ENCODE data around the gene DNAJC18. TPM values are rescaled to one million over a fixed set of nuclear protein-coding genes. Genes with fewer than 3 reads are reported as not detected.
"Not testable (repeated sequence)": the region's sequence is repeated elsewhere in the genome, so short reads cannot be mapped to it uniquely, and the experiment has no call there.

Gene DNAJC18
- polyA plus RNA-seq, 1 donor from 2014 or later, result 5.1 TPM

DNA sequence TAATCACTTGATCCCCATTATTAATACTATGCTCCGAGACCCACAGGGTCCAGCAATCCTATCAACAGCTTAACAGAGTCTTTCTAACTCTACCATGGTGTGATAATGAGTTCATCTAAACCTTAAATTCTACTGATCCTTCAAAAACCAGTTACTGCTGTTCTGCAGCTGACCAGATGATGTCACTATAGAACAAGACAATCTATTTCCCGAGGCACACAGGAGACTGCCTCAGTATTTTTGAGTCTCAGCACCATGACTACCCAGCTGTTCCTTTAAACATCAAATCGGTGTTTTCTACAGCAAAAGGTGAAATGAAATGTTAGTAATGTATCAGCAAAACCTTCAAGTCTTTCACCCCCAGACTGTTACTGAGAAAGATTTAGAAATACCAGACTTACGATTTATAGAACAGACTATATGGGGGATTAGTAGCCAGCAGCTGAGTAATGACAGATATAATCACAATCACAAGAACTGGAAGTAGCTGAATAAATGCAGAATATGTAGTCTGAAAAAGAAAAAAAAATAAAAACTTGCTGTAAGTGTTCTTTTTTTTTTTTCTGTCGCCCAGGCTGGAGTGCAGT is 16.9 kb downstream of the DNAJC18 start:
- peaks cover 9% of the 10 kb centered on the region for H3K36me3 Mint-ChIP-seq
- H3K9me3 Mint-ChIP-seq, result no peaks in the 10 kb centered on the region
- H3K4me1 Mint-ChIP-seq, result peaks cover 3 to 4% (median 3%) of the 10 kb centered on the region in 3 donors
- no peak overlapping the region for H3K27ac Mint-ChIP-seq
- H3K4me3 Mint-ChIP-seq, result no peak overlapping the region
- H3K27me3 Mint-ChIP-seq, result no peaks in the 10 kb centered on the region

DNA sequence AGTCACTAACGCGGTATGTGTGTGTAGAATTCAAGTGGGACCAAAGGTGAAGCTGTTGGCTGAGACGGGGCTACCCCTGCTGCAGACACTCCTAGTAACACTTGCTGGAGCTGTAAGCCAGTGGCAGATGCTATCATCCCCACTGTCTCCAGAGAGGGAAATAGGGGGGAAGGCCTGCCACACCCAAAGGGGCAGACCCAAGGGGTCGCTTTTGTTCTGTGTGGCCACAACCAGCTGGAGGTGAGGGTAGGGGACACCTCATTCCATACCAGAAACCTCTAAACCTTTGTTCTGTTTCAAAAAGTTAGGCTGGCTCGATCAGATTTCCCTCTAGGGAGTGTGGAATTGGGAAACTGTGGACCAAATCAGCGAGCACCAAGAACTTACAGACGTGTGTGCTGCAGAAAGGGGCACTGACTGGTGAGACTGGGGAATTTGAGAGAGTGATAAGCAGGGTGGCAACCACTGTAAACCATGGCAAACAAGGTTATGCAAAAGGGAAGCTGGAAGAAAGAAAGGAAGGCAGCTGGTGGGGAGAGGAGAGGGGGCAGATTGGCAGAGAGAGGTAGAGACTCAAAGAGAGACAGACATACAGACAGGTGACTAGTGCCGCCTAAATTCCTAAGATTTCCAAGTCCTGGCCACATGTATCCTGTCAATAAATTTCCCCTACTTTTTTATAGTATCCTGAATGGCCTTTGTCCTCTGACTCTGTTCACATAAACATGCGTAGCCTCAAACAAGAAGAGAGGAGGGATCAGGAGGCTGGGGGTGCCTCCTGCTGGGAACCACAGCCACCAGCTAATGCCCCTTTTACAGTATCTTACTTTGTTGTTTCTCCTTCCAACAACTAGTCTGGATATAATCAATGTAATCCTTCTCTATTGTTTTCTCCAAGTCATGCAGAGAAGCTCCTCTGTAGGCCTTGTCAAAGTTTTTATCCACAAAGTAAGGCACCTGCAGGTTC is 19.8 kb downstream of the DNAJC18 start:
- H3K27ac Mint-ChIP-seq, result no peak overlapping the region
- peaks cover 3 to 4% (median 3%) of the 10 kb centered on the region in 3 donors for H3K4me1 Mint-ChIP-seq
- H3K9me3 Mint-ChIP-seq, result no peaks in the 10 kb centered on the region
- H3K36me3 Mint-ChIP-seq, result peaks cover 6% of the 10 kb centered on the region
- H3K27me3 Mint-ChIP-seq, result no peaks in the 10 kb centered on the region
- H3K4me3 Mint-ChIP-seq, result no peak overlapping the region

DNA sequence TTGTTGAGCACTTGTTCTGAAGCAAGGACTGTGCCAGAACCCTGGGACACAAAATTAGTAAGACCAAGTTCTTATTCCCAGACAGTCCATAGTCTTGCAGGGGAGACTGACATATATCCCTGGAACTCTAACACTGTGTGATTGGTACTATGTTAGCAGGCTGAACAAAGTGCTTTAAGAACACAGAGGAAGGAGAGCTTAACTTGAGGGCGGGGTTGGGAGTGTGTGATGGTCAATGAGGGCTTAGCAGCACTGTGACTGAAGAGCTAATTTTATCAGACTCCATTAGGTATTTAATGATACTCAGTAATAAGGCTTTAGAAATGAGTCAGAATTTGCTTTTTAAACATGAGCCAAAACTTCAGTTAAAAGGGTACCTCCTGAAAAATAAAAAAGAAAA is 20.5 kb downstream of the DNAJC18 start:
- Mint-ChIP-seq H3K27ac (no peak overlapping the region), H3K4me3 (no peak overlapping the region), H3K27me3 (no peaks in the 10 kb centered on the region), H3K36me3 (peaks cover 6% of the 10 kb centered on the region), H3K4me1 (peaks cover 3 to 4% (median 3%) of the 10 kb centered on the region in 3 donors), H3K9me3 (no peaks in the 10 kb centered on the region)

DNA sequence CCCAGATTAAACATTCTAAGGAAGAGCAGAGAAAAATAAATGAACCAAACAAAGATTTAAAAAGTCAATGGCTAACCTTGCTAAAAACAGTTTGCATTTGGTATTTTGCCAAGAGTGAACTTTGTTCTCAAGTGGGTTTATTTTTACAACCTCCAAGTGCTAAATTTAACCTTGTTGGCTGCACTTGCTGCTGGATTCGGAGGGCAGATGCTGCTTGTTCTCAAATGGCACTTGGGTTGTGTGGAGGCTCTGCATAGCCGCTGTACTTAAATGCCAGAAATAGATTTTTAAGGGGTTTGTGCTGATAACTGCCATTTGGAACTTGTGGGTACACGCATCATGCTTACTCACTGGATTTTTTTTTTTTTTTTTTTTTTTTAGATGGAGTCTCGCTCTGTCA is 22.1 kb downstream of the DNAJC18 start:
- Mint-ChIP-seq H3K36me3 (peaks cover 6% of the 10 kb centered on the region), H3K4me1 (peaks cover 0 to under 1% (median 0%) of the 10 kb centered on the region in 3 donors), H3K27ac (no peak overlapping the region), H3K4me3 (no peak overlapping the region), H3K27me3 (no peaks in the 10 kb centered on the region), H3K9me3 (no peaks in the 10 kb centered on the region)

DNA sequence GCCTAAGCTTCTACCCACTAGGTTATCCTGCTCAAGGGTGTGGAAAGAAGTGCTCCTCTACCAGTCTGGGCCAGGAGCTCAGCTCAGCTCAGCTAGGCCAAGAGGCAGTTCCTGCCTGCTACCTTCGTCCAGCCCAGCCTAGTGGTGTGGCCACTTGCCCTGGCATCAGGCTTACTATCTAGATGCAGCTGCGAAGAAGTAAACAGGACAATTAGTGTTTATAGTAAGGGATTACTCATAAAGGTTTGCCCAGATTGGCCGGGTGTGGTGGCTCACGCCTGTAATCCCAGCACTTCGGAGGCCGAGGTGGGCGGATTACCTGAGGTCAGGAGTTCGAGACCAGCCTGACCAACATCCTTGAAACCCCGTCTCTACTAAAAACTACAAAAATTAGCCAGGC is 22.7 kb downstream of the DNAJC18 start:
- H3K9me3 Mint-ChIP-seq, result no peaks in the 10 kb centered on the region
- H3K4me3 Mint-ChIP-seq, result no peak overlapping the region
- H3K27me3 Mint-ChIP-seq, result no peaks in the 10 kb centered on the region
- H3K36me3 Mint-ChIP-seq, result peaks cover 6% of the 10 kb centered on the region
- H3K27ac Mint-ChIP-seq, result no peak overlapping the region
- no peaks in the 10 kb centered on the region for H3K4me1 Mint-ChIP-seq

DNA sequence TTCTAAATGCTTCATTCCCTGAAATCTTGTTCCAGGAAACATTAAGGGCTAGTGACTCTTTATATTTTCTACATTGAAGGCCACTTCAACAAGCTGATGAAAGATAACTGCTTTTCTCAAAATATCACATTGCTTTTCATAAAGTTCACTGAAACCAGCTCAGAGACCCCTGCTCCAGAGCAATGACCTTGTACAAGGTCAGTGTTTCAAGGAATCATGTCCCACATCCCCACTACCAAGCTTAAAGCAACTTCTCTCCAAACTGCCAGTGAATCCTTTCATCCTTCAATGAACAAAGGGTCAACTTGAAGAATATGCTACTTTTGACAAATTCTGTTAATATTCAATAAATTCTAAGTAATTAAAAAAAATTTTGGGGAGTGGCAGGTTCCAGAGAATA is 23.5 kb downstream of the DNAJC18 start:
- no peaks in the 10 kb centered on the region for H3K9me3 Mint-ChIP-seq

DNA sequence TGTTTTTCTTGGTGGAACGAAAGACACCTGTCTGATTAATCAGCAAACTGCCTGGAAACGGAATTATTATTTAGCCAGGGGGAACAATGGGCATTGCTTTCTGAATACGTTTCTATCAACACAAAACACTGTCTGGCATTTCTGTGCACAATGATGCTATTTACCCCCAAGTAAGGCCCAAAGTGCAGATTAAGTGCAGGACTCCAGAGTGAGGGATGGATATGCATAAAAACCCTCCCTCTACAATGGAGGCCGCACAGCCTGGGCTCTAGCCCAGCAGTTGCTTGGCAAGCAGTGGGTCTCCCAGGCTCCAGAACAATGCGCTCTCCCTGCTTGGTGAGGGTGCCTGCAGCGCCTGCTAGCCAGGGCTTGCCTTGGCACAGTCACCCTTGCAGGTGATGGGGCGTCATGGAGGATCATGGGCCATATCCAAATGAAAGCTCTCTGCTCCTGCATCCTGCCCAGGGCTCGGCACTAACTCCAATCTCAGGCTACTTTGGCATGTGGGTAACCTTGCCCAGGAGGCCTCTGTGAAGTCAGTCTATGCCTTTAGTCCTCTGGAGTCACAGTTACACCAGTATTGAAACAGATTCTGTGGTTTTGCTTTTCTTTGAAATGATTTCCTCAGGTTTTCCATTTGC is 24.0 kb downstream of the DNAJC18 start:
- no peaks in the 10 kb centered on the region for H3K4me1 Mint-ChIP-seq
- H3K27me3 Mint-ChIP-seq, result no peaks in the 10 kb centered on the region
- no peaks in the 10 kb centered on the region for H3K9me3 Mint-ChIP-seq
- H3K27ac Mint-ChIP-seq, result no peak overlapping the region
- peaks cover 6% of the 10 kb centered on the region for H3K36me3 Mint-ChIP-seq
- no peak overlapping the region for H3K4me3 Mint-ChIP-seq

More for the DNA sequence above, 23.5 kb downstream of the DNAJC18 start:
- no peak overlapping the region for H3K4me3 Mint-ChIP-seq
- H3K36me3 Mint-ChIP-seq, result peaks cover 6% of the 10 kb centered on the region
- no peaks in the 10 kb centered on the region for H3K27me3 Mint-ChIP-seq
- H3K27ac Mint-ChIP-seq, result no peak overlapping the region
- no peaks in the 10 kb centered on the region for H3K4me1 Mint-ChIP-seq

DNA sequence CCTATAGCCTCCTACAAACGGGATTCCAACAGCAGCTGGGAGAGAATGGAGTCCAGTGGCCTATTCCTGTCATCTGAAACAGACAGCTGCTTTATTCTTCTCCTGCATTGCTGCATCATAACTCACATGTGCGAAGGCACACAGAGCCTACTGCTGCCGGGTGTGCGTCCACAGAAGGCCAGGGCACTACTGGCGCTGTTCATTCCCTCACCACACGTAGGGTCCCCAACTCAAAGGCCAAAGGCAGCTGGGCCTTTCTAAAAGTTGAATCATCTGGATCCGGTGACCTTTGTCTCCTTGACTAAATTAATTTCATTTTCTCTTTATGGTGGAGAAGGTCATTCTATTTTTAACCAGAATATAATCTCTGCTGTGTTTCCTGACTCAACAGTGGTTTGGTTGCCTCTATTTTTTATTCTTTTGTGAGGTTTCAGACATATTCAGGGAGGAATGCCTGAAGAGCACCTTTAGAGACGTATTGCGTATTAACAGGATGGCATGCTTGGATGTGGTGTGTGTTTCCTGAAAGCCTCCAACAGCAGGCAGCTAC is 24.7 kb downstream of the DNAJC18 start:
- peaks cover 3% of the 10 kb centered on the region for H3K36me3 Mint-ChIP-seq
- H3K27ac Mint-ChIP-seq, result no peak overlapping the region
- peaks cover 0 to 1% (median 0%) of the 10 kb centered on the region in 3 donors for H3K4me1 Mint-ChIP-seq
- no peaks in the 10 kb centered on the region for H3K9me3 Mint-ChIP-seq
- no peaks in the 10 kb centered on the region for H3K27me3 Mint-ChIP-seq
- H3K4me3 Mint-ChIP-seq, result no peak overlapping the region

DNA sequence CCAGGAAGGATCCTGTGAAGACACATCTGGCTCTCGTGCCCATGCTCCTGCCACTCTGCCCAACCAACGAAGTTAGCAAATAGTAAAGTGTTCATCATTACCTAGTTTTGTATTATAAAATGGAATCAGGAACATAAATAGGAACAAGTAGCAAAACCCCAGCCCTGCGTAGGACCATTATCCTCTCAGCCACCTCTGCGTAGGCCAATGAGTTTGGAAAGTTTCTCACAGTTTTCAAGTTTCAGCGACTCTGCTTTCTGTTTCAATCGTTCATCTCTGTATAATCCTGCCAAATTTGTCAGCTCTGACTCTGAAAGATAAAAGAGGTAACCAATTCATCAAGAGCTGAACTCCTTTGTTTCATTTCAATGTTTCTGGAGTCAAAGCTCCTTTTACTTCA is 25.4 kb downstream of the DNAJC18 start:
- H3K27ac Mint-ChIP-seq, result no peak overlapping the region
- H3K27me3 Mint-ChIP-seq, result no peaks in the 10 kb centered on the region
- no peaks in the 10 kb centered on the region for H3K9me3 Mint-ChIP-seq
- peaks cover 0 to 3% (median 0%) of the 10 kb centered on the region in 3 donors for H3K4me1 Mint-ChIP-seq
- H3K4me3 Mint-ChIP-seq, result no peak overlapping the region
- no peaks in the 10 kb centered on the region for H3K36me3 Mint-ChIP-seq

DNA sequence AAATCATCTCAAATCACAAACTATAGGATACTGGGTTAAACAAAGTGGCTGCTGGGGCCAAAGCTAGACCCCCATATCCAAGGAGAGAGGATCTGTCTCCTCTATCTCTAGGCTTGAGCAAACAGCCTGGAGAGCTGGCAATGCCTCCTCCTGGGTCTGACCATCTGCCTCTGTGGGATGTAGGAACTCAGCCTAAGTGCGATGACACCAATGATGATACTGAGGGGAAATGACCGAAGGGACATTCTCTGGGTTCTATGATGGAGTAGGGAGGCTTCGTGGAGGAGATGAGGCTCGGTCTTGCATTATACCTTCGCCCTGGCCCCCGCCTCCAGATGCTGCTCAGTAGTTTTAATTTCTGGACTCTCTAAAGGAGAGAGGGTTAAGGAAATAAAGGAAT is 26.2 kb downstream of the DNAJC18 start:
- no peaks in the 10 kb centered on the region for H3K9me3 Mint-ChIP-seq
- H3K36me3 Mint-ChIP-seq, result no peaks in the 10 kb centered on the region
- H3K27ac Mint-ChIP-seq, result no peak overlapping the region
- no peaks in the 10 kb centered on the region for H3K27me3 Mint-ChIP-seq
- H3K4me3 Mint-ChIP-seq, result no peak overlapping the region
- peaks cover 0 to 6% (median 0%) of the 10 kb centered on the region in 3 donors for H3K4me1 Mint-ChIP-seq

DNA sequence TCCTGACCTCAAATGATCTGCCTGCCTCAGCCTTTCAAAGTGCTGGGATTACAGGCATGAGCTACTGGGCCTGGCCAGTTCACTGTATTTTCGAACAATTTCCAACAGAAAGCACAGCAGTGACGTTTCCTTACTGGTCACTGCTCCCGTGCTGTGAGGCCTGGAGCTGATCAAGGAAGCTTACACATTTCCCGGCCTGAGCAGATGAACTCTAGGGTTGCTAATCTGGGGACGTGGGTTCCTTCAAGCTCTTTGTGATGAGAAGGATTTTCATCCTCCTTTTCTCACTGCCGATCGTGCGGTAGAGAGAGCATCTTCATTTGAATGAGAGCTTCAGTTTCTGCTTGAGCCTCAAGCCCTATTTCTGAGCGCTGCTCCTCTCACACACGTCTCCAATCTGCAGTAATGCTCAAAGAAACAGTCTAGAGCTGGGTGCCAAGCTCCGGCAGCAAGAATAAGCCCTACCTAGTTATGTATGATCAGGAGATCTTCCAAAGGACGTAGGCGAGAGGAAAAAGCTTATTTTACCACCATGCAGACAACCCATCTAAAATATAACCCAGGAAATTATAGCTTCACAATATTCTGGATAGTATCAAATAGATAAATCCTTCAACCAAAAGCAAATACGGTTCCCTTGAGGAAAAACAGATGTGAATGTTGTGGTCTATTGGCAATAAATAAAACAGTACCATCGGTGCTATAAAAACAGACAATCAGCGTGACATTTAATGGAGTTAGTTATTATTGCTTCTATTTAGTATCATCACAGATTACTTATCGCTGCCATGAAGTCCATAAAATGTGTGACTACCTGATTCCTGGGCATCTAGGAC is 28.1 kb downstream of the DNAJC18 start:
- Mint-ChIP-seq H3K4me3 (no peak overlapping the region), H3K4me1 (peaks cover 8 to 20% (median 13%) of the 10 kb centered on the region in 3 donors), H3K27ac (no peak overlapping the region), H3K9me3 (no peaks in the 10 kb centered on the region), H3K27me3 (no peaks in the 10 kb centered on the region), H3K36me3 (no peaks in the 10 kb centered on the region)

DNA sequence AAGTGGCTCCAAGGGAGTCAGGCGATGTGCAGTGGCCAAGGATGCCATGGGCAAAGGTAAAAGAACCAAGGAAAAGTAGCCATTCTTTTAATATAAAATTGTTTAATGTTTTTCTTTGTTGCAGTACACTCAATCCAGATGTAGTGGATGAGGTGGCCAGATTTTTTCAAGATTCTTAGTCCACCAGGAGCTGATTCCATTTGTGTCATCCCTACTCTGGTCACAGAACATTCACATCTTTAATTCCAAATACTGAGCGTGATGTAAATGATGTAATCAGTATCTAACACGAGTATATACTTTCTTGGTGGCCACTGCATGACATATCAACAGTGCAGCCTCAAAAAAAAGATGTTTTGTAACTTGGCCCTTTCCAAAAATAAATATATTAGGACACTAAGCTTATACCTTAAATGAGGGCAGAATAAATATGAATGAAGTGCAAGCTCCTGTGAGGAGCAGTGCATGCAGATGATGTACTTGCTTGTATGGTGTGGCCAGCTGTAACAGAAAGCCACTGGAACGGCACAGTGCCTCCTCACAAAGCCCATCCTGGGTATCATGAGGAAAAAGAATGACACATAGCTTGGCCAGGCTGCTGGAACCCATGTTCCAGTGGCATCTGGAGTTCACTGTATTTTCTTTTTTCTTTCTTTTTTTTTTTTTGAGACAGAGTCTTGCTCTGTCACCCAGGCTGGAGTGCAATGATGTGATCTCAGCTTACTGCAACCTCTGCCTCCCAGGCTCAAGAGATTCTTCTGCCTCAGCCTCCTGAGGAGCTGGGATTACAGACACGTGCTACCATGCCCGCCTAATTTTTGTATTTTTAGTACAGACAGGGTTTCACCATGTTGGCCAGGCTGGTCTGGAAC is 29.0 kb downstream of the DNAJC18 start:
- H3K27me3 Mint-ChIP-seq, result no peaks in the 10 kb centered on the region
- no peak overlapping the region for H3K27ac Mint-ChIP-seq
- peaks cover 8 to 20% (median 13%) of the 10 kb centered on the region in 3 donors for H3K4me1 Mint-ChIP-seq
- H3K36me3 Mint-ChIP-seq, result peaks cover 1% of the 10 kb centered on the region
- H3K9me3 Mint-ChIP-seq, result no peaks in the 10 kb centered on the region
- H3K4me3 Mint-ChIP-seq, result no peak overlapping the region

DNA sequence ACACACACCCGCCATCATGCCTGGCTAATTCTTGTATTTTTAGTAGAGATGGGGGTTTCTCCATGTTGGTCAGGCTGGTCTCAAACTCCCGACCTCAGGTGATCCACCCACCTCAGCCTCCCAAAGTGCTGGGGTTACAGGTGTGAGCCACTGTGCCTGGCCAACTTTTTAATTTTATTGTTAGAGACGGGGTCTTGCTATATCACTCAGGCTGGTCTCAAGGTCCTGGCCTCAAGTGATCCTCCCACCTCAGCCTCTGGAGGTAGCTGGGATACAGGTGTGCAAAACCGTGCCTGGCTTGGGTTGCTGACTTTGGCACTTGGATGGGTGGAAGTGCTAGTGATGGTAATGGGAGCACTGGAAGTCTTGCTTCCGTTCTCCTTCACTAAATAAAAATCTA is 30.2 kb downstream of the DNAJC18 start:
- not testable (repeated sequence) for H3K9me3 Mint-ChIP-seq, H3K27ac Mint-ChIP-seq, H3K36me3 Mint-ChIP-seq, H3K27me3 Mint-ChIP-seq
- peaks cover 14 to 26% (median 17%) of the 10 kb centered on the region in 3 donors for H3K4me1 Mint-ChIP-seq
- peak overlapping the region in 1 of 4 donors; percentile 28 for H3K4me3 Mint-ChIP-seq

DNA sequence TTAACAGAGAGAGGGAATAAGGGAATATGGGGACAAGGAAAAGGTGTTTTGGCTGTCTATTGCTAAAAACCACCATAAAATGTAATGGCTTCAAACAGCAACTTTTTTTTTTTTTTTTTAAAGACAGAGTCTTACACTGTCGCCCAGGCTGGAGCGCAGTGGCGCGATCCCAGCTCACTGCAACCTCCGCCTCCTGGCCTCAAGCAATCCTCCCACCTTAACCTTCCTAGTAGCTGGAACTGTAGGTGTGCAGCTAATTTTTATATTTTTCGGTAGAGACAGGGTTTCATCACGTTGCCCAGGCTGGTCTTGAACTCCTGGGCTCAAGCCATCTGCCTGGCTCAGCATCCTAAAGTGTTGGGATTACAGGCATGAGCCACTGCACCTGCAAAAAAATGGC is 31.1 kb downstream of the DNAJC18 start:
- Mint-ChIP-seq H3K27me3 (no peaks in the 10 kb centered on the region), H3K9me3 (no peaks in the 10 kb centered on the region), H3K27ac (peak overlapping the region in 1 of 3 donors; percentile 34), H3K4me1 (peaks cover 21 to 31% (median 21%) of the 10 kb centered on the region in 3 donors), H3K36me3 (peaks cover 1% of the 10 kb centered on the region), H3K4me3 (no peak overlapping the region)
